NT2/D1 (cell line): ENCODE measurements around the gene FSTL4.
A peak's percentile ranks its signal among the peaks of the same experiment; 100 is the strongest.

ENCODE experiments used
- DNase-seq: peaks from one replicate; pipeline ENCODE4 v3.0.0-alpha.2; 2011; ENCODE audit warnings: low read depth, low spot score
- H3K27me3 ChIP-seq: 2 replicates; pipeline ENCODE4 v1.6.0; 2011; ENCODE audit warnings: mild to moderate bottlenecking; ENCODE audit not compliant: insufficient read length, insufficient read depth
- H3K36me3 ChIP-seq: 2 replicates; pipeline ENCODE4 v1.6.1; 2011; ENCODE audit warnings: mild to moderate bottlenecking, low read length, mixed read lengths; ENCODE audit not compliant: insufficient read depth, insufficient read length
- H3K4me1 ChIP-seq: 2 replicates; pipeline ENCODE4 v1.5.1; 2011; ENCODE audit not compliant: insufficient read depth, insufficient read length
- H3K4me3 ChIP-seq: 2 replicates; pipeline ENCODE4 v1.5.1; 2011; ENCODE audit warnings: low read depth; ENCODE audit not compliant: insufficient read length
- H3K9ac ChIP-seq: 2 replicates; pipeline ENCODE4 v1.6.0; 2011; ENCODE audit warnings: low read depth; ENCODE audit not compliant: insufficient read length
- H3K9me3 ChIP-seq: 2 replicates; pipeline ENCODE4 v1.5.1; 2011; ENCODE audit warnings: mild to moderate bottlenecking, low read length; ENCODE audit not compliant: insufficient read depth
- SUZ12 ChIP-seq: IDR thresholded peaks from 2 replicates; pipeline ENCODE4 v1.6.1; 2011; ENCODE audit not compliant: insufficient read length, insufficient read depth; ENCODE audit errors: extremely low read depth
- YY1 ChIP-seq: IDR thresholded peaks from 2 replicates; pipeline ENCODE4 v1.6.1; 2011; ENCODE audit not compliant: insufficient read length, insufficient read depth
- ZNF274 ChIP-seq: IDR thresholded peaks from 2 replicates; pipeline ENCODE4 v1.6.1; 2011; ENCODE audit warnings: mild to moderate bottlenecking, low read depth, low read length

Gene FSTL4

GRCh38 chr5:133599044-133599443 lies 13.3 kb downstream of the FSTL4 start:
- no peak overlapping the region for H3K9ac ChIP-seq
- no peaks in the 10 kb centered on the region for H3K27me3 ChIP-seq
- H3K4me1 ChIP-seq: no peaks in the 10 kb centered on the region
- no peaks in the 10 kb centered on the region for H3K9me3 ChIP-seq
- no peak overlapping the region for H3K4me3 ChIP-seq
- DNase-seq: no peak
- no peaks in the 10 kb centered on the region for H3K36me3 ChIP-seq
- no peak for TF ChIP-seq YY1
- TF ChIP-seq ZNF274: no peak
- no peak for TF ChIP-seq SUZ12

- DNase-seq: no peak
- Histone ChIP-seq H3K9ac (no peak overlapping the region), H3K9me3 (no peaks in the 10 kb centered on the region), H3K36me3 (no peaks in the 10 kb centered on the region), H3K4me1 (no peaks in the 10 kb centered on the region), H3K4me3 (no peak overlapping the region), H3K27me3 (no peaks in the 10 kb centered on the region)
- no peak for TF ChIP-seq ZNF274
- TF ChIP-seq SUZ12: no peak
- no peak for TF ChIP-seq YY1
These were observed 16.3 kb downstream of the FSTL4 start for GRCh38 chr5:133596049-133596448.

- DNase-seq: no peak
- Histone ChIP-seq H3K9me3 (no peaks in the 10 kb centered on the region), H3K4me3 (no peak overlapping the region), H3K9ac (no peak overlapping the region), H3K27me3 (no peaks in the 10 kb centered on the region), H3K4me1 (no peaks in the 10 kb centered on the region), H3K36me3 (no peaks in the 10 kb centered on the region)
- no peak for TF ChIP-seq ZNF274
- no peak for TF ChIP-seq SUZ12
- no peak for TF ChIP-seq YY1
These were observed 16.9 kb downstream of the FSTL4 start for GRCh38 chr5:133595465-133595864.

- H3K4me1 ChIP-seq: no peaks in the 10 kb centered on the region
- H3K27me3 ChIP-seq: no peaks in the 10 kb centered on the region
- no peak for DNase-seq
- no peaks in the 10 kb centered on the region for H3K9me3 ChIP-seq
- H3K4me3 ChIP-seq: no peak overlapping the region
- TF ChIP-seq ZNF274 (no peak), SUZ12 (no peak), YY1 (no peak)
- H3K9ac ChIP-seq: no peak overlapping the region
- H3K36me3 ChIP-seq: no peaks in the 10 kb centered on the region
These were observed 23.1 kb downstream of the FSTL4 start for GRCh38 chr5:133589286-133589685.

GRCh38 chr5:133582971-133583370 lies 29.4 kb downstream of the FSTL4 start:
- no peaks in the 10 kb centered on the region; the same call in 1 of the 2 replicates for H3K9me3 ChIP-seq
- no peak for DNase-seq
- no peaks in the 10 kb centered on the region for H3K27me3 ChIP-seq
- H3K4me1 ChIP-seq: no peaks in the 10 kb centered on the region
- TF ChIP-seq YY1: no peak
- TF ChIP-seq ZNF274: no peak
- no peak for TF ChIP-seq SUZ12
- peak overlapping the region; percentile 15 for H3K4me3 ChIP-seq
- no peaks in the 10 kb centered on the region for H3K36me3 ChIP-seq
- peak overlapping the region; percentile 32 for H3K9ac ChIP-seq

GRCh38 chr5:133581918-133582317 lies 30.4 kb downstream of the FSTL4 start:
- TF ChIP-seq ZNF274 (no peak), SUZ12 (no peak), YY1 (no peak)
- DNase-seq: no peak
- no peaks in the 10 kb centered on the region; the same call in 1 of the 2 replicates for H3K9me3 ChIP-seq

GRCh38 chr5:133581348-133581747 lies 31.0 kb downstream of the FSTL4 start:
- Histone ChIP-seq H3K27me3 (no peaks in the 10 kb centered on the region), H3K9ac (no peak overlapping the region), H3K4me1 (no peaks in the 10 kb centered on the region), H3K36me3 (no peaks in the 10 kb centered on the region), H3K9me3 (no peaks in the 10 kb centered on the region; the same call in 1 of the 2 replicates), H3K4me3 (no peak overlapping the region)
- no peak for DNase-seq
- TF ChIP-seq YY1: no peak
- TF ChIP-seq SUZ12: no peak
- no peak for TF ChIP-seq ZNF274

More at GRCh38 chr5:133581918-133582317, 30.4 kb downstream of the FSTL4 start:
- Histone ChIP-seq H3K4me1 (no peaks in the 10 kb centered on the region), H3K9ac (no peak overlapping the region), H3K36me3 (no peaks in the 10 kb centered on the region), H3K4me3 (no peak overlapping the region), H3K27me3 (no peaks in the 10 kb centered on the region)

GRCh38 chr5:133580618-133581017 lies 31.7 kb downstream of the FSTL4 start:
- no peaks in the 10 kb centered on the region; the same call in 1 of the 2 replicates for H3K9me3 ChIP-seq
- no peaks in the 10 kb centered on the region for H3K4me1 ChIP-seq
- no peak for DNase-seq
- H3K27me3 ChIP-seq: no peaks in the 10 kb centered on the region
- H3K9ac ChIP-seq: no peak overlapping the region
- H3K36me3 ChIP-seq: no peaks in the 10 kb centered on the region
- no peak overlapping the region for H3K4me3 ChIP-seq
- TF ChIP-seq YY1 (no peak), SUZ12 (no peak), ZNF274 (no peak)
